Kidney epithelial cell (primary cell): ENCODE measurements around the gene NMT1. TPM values are rescaled to one million over a fixed set of nuclear protein-coding genes. Genes with fewer than 3 reads are reported as not detected.

Experiments used
- DNase-seq: peaks from one replicate; pipeline ENCODE4 v3.0.0-alpha.2; 2010; ENCODE audit warnings: low read depth
- H3K27me3 ChIP-seq: 2 replicates; pipeline ENCODE4 v1.6.0; 2011; ENCODE audit warnings: low read length; ENCODE audit not compliant: control insufficient read depth, insufficient read depth
- H3K36me3 ChIP-seq: 2 replicates; pipeline ENCODE4 v1.5.1; 2011; ENCODE audit warnings: low read length; ENCODE audit not compliant: control insufficient read depth, insufficient read depth
- H3K4me3 ChIP-seq: 2 replicates; pipeline ENCODE4 v1.5.1; 2011; ENCODE audit warnings: low read depth, mild to moderate bottlenecking, control low read depth, low read length
- CTCF ChIP-seq: IDR thresholded peaks from 2 replicates; pipeline ENCODE4 v1.5.1; 2011; ENCODE audit warnings: mild to moderate bottlenecking, moderate library complexity, low read length, control low read depth, inconsistent platforms; ENCODE audit not compliant: insufficient read depth, poor library complexity, severe bottlenecking
- total RNA-seq: library from RNA; depleted of rRNA; stranded (reverse); fragments of >200 nt; gene quantifications from 2 replicates; pipeline ENCODE4 v1.2.3, GENCODE V29; 2015

The NMT1 gene
- total RNA-seq, 1 donor from 2014 or later: 68.0 TPM

DNA sequence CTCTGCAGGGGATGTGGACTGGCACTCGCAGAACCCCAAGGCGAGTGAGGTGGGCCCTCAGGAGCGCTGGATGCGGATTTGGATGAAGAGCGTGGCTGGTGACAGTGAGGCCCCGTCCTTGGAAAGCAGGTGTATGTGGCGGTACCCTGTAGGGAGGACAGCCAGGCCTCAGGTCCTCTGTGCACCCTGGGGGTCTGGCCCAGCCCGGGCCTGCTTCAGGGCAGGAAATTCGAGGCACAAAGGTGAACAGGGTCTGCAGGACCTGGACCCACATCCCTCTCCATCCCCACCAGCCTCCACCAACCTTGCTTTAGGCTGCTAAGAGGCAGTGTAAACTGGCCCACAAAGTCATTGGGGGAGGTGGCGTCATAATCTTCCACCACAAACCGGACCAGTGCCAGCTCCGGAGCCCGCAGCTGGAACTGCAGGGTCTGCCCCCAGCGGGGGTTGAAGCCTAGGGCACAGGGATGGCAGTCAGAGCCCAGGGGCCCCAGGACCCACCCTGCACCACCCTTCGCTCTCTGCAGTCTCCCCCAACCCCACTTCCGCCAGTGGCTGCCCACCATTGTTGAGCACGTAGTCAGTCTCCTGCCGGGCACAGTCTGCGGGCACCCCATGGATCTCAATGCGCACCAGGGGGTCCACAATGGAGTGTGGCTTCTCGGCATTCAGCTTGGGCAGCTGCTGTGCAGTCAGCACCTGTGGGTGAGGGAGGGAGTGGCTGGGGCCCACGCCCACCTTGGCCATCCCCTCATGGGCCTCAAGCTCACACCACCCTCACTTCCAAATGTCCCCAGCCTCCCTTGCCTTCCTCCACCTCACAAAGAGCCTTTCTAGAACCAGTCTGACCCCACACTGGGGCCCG, 51.7 kb downstream of the NMT1 start:
- Histone ChIP-seq H3K36me3 (no peaks in the 10 kb centered on the region), H3K4me3 (no peak overlapping the region), H3K27me3 (no peaks in the 10 kb centered on the region)
- TF ChIP-seq CTCF: no peak
- no peak for DNase-seq

DNA sequence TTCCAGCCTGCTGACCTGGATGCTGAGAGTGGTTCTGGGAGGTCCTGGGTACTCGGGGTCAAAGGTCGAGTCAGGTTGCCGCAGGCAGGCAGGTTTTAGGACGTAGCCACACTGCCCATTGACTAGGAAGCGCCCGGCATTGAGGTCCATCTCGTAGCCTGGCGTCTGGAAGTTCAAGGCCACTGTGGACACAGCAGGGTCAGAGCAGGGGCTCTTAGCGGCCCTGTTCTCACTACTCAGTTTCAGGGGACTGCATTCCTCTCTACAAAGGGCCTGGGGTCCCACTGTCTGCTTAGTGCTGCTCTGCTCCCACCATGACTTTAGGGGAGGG, 52.3 kb downstream of the NMT1 start:
- TF ChIP-seq CTCF: no peak
- Histone ChIP-seq H3K4me3 (no peak overlapping the region), H3K36me3 (no peaks in the 10 kb centered on the region), H3K27me3 (no peaks in the 10 kb centered on the region)
- no peak for DNase-seq

GRCh38 chr17:45114117-45114932, 53.2 kb downstream of the NMT1 start:
- H3K36me3 ChIP-seq: no peaks in the 10 kb centered on the region
- H3K4me3 ChIP-seq: no peak overlapping the region
- TF ChIP-seq CTCF: no peak
- H3K27me3 ChIP-seq: no peaks in the 10 kb centered on the region
- DNase-seq: no peak

GRCh38 chr17:45115015-45115625, 54.0 kb downstream of the NMT1 start:
- Histone ChIP-seq H3K27me3 (no peaks in the 10 kb centered on the region), H3K36me3 (peaks cover under 1% of the 10 kb centered on the region), H3K4me3 (no peak overlapping the region)
- no peak for TF ChIP-seq CTCF
- no peak for DNase-seq

DNA sequence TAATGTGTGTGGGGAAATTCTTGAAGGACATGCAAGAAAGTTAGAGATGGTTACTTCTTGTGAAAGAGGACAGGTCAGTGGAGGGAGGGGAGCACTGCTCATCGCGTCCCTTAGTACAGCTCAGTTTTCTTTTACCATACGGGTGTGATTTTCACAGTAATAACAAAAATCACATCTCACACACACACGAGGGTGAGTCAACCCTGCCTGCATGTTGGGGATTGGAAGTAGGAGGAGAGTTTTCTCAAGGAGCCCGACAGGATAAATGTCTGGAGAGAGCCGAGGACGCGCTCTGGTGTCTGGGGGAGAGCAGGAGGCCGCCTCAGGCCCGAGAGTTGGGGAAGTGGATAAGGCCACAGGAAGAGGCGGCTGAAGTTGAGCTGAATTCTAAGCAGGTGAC, 54.8 kb downstream of the NMT1 start:
- no peak for DNase-seq
- no peak for TF ChIP-seq CTCF
- Histone ChIP-seq H3K36me3 (peaks cover 2% of the 10 kb centered on the region), H3K27me3 (no peaks in the 10 kb centered on the region), H3K4me3 (no peak overlapping the region)
